Fibroblast of the aortic adventitia (primary cell): ENCODE results near the gene YJEFN3. TPM values are rescaled to one million over a fixed set of nuclear protein-coding genes. Genes with fewer than 3 reads are reported as not detected.

Experiments
- DNase-seq: peaks from one replicate; pipeline ENCODE4 v3.0.0-alpha.2; 2010; ENCODE audit warnings: low read depth
- H3K4me3 ChIP-seq: 2 replicates; pipeline ENCODE4 v1.5.1; 2011; ENCODE audit warnings: low read depth, mild to moderate bottlenecking, control low read depth, low read length, moderate library complexity
- CTCF ChIP-seq: IDR thresholded peaks from 2 replicates; pipeline ENCODE4 v1.5.1; 2011; ENCODE audit warnings: mild to moderate bottlenecking, low read length, control low read depth, inconsistent platforms; ENCODE audit not compliant: insufficient read depth
- total RNA-seq: library from RNA; depleted of rRNA; stranded (reverse); fragments of >200 nt; gene quantifications from 2 replicates; pipeline ENCODE4 v1.2.3, GENCODE V29; 2012; ENCODE audit warnings: low replicate concordance

YJEFN3 gene
- total RNA-seq, 1 donor = 0.45 TPM

GRCh38 chr19:19490214-19490968, 38.3 kb upstream of the YJEFN3 start:
- DNase-seq = peak; percentile 90
- peak overlapping the region; percentile 32 for H3K4me3 ChIP-seq
- TF ChIP-seq CTCF = peak; percentile 79

- TF ChIP-seq CTCF = no peak
- no peak for DNase-seq
- H3K4me3 ChIP-seq = no peak overlapping the region
These were observed 37.2 kb upstream of the YJEFN3 start for GRCh38 chr19:19491321-19492025.

GRCh38 chr19:19492026-19492610, 36.6 kb upstream of the YJEFN3 start:
- TF ChIP-seq CTCF = no peak
- H3K4me3 ChIP-seq = no peak overlapping the region
- DNase-seq = no peak

GRCh38 chr19:19493841-19494546, 34.7 kb upstream of the YJEFN3 start:
- TF ChIP-seq CTCF = no peak
- H3K4me3 ChIP-seq = no peak overlapping the region
- no peak for DNase-seq

GRCh38 chr19:19495614-19496603, 32.8 kb upstream of the YJEFN3 start:
- H3K4me3 ChIP-seq = no peak overlapping the region
- no peak for TF ChIP-seq CTCF
- DNase-seq = no peak
